GM08714 (cell line): ENCODE results near the gene ZNF511.

Source experiments
- H3K4me3 ChIP-seq: fragments of 200-500 bp; sonication (Bioruptor generic); 2 replicates; pipeline ENCODE4 v1.5.1; 2014; ENCODE audit warnings: mild to moderate bottlenecking, low read length, inconsistent platforms
- ZNF274 ChIP-seq: IDR thresholded peaks from 2 replicates; pipeline ENCODE4 v1.6.1; 2012; ENCODE audit warnings: mild to moderate bottlenecking, low read depth, low read length

Gene ZNF511

DNA sequence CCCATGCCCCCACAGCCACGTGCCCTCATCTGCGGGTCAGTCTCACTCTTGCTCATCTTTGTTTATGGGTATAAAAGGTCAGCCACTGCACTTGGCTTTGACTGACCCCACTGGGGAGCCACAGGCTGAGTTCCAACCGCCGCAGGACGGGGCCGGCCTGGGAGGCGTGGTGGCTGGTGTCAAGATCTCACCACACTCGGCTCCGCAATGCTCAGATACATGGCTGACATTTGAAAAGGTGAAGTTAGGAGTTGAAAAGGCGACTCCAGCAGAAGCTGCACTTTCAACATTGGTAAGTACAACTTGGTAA is 14.9 kb upstream of the ZNF511 start:
- no peak overlapping the region for H3K4me3 ChIP-seq
- no peak for TF ChIP-seq ZNF274

DNA sequence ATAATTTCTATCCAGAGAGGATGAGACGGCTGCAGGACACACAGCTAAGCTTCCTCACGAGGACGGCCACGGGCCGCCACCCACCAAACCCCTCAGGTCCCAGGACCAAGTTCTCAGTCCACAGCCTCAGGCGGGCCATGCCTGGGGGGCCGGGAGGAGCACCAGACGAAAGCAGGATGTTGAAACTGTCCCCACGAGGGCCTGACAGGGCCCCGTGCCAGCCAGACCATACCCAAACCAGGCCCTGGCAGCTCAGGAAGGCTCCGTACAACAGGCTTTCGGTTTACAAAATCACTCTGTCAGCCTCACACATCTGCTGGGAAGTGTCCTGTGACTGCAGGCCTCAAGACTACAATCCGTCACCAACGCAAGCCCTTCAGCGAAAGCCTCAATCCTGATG is 14.5 kb upstream of the ZNF511 start:
- TF ChIP-seq ZNF274: no peak
- H3K4me3 ChIP-seq: no peak overlapping the region

- no peak overlapping the region for H3K4me3 ChIP-seq
- no peak for TF ChIP-seq ZNF274
Measured at GRCh38 chr10:133295426-133296320, 13.0 kb upstream of the ZNF511 start.

DNA sequence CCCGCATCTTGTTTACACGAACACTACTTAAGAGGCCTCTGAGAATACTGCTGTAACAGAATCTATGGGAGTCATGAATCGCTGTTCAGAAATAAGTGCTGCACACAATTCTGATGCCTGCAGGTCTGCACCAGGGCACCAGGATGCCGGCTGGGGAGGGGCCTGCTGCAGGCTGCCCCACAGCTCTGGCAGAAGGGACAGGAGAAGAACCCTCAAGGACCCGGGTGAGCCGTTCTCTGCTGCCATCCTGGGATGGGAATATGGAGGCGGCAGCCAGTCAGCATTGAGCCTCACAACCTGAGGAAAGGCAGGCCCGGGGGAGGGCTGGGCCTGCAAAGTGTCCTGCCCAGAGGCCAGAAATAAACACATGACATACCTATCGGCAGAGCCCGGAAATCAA is 11.2 kb upstream of the ZNF511 start:
- TF ChIP-seq ZNF274: no peak
- H3K4me3 ChIP-seq: no peak overlapping the region

DNA sequence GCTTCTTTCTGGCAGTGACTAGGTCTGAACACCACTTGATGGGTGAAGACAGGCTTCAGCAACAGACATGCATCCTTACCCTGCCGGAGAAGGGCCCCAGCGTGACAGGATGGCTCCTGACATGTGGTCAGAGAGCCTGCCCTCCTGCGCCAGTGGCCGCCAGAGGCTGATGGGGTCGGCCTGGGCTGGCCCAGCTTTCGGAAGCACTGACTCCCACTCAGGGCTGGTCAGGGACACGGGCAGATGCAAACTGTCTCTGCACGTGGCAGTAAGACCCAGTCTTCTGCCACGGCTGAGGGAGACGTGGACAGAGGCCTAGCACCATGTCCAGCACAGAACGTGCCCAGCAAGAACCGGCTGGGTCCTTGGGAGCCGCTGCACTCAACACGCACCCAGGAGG is 10.2 kb upstream of the ZNF511 start:
- no peak for TF ChIP-seq ZNF274
- no peak overlapping the region for H3K4me3 ChIP-seq

- H3K4me3 ChIP-seq: no peak overlapping the region
- no peak for TF ChIP-seq ZNF274
Measured at GRCh38 chr10:133299224-133299623, 9.5 kb upstream of the ZNF511 start.

- H3K4me3 ChIP-seq: no peak overlapping the region
- no peak for TF ChIP-seq ZNF274
Measured at GRCh38 chr10:133299738-133300137, 9.0 kb upstream of the ZNF511 start.

DNA sequence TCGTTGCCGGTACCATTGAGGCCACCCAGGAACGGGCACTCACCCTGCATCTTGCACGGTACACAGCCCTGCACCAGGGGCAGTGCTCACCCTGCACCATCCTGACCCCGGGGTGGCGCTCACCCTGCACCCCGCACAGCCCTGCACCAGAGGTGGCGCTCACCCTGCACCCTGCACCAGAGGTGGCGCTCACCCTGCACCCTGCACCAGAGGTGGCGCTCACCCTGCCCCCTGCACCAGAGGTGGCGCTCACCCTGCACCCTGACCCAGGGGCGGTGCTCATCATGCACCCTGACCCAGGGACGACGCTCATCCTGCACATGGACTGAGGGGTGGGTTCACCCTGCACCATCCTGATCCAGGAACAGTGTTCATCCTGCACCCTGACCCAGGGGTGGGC is 6.5 kb upstream of the ZNF511 start:
- no peak for TF ChIP-seq ZNF274
- H3K4me3 ChIP-seq: no peak overlapping the region

GRCh38 chr10:133303206-133303605 is 5.5 kb upstream of the ZNF511 start:
- H3K4me3 ChIP-seq: no peak overlapping the region
- TF ChIP-seq ZNF274: no peak

DNA sequence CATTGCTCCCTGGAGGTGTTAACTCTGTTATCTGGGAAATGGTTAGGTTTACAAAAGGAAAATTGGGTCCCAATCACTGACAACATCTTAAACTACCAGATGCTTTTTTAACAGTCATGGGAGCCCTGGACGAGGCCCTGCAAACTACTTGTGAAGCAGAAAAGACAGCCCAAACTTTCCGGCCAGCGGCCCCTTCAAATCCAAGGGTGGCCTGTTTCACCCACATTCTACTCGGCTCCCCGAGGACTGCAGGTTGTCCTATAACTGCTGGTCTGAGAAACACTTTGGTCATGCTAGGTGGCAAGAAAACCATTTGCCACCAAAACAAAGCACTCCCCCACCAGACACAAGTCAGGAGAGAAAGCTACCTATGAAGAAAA is 2.6 kb upstream of the ZNF511 start:
- no peak overlapping the region for H3K4me3 ChIP-seq
- TF ChIP-seq ZNF274: no peak

DNA sequence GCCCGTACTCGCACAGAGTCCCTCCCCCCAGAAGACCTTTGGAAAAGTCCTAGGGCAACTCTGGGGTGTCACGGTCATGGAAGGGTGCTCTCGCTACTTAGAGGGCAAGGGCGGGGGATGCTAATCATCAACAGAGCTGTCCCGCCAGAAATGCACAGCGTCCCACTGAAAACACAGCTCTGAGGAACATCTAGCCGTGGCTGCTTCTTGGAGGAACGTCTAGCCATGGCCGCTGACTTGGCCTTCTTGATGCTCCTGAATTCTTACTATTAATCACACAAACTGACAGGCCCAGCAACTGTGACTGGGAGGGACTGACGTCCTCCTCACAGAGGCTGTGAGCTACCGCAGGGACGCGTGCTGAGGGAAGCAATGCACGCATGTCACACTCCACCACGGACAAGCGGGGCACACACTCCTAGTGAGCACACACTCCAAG is 1.8 kb upstream of the ZNF511 start:
- no peak overlapping the region for H3K4me3 ChIP-seq
- no peak for TF ChIP-seq ZNF274

- H3K4me3 ChIP-seq: peak overlapping the region; percentile 92
- TF ChIP-seq ZNF274: no peak
Measured at GRCh38 chr10:133307776-133308420, 816 bp upstream of the ZNF511 start.

DNA sequence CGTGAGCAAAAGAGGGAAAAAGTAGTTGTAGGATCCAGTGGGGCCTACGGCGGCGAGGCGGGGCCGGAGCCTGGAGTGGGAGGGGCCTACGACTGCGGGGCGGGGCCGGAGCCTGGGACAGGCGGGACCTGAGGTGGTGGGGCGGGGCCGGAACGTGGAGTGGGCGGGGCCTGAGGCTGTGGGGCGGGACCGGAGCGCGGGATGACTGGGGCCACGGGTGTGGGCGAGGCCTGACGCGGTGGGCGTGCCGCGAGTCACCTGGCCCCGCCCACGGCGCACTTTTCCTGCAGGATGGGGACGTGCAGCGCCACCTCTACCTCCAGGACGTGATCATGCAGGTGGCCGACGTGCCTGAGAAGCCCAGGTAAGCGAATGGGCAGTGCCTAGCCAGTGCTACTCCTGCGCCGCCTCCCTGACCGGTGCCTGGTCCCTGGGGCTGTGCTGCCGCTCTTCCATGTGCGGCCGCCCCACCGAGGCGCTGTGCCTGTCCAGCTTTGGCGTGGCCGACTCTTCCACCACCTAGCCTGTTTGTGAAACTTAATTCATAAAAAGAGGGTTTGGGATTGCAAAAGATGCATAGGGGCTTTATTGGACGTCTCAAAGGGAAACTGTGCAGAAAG is 496 bp downstream of the ZNF511 start:
- no peak for TF ChIP-seq ZNF274
- H3K4me3 ChIP-seq: peak overlapping the region; percentile 92

GRCh38 chr10:133309720-133310398 is 1.1 kb downstream of the ZNF511 start:
- no peak for TF ChIP-seq ZNF274
- H3K4me3 ChIP-seq: no peak overlapping the region
